Measurements from ENCODE around the gene CD8A. TPM values are rescaled to one million over a fixed set of nuclear protein-coding genes. Genes with fewer than 3 reads are reported as not detected.

CD8A gene
- total and polyA plus RNA-seq, 2 of the 8 experiments (the other 6 are each of a cell fraction or from before 2014, with no cell fraction given), result 0.14 to 0.39 TPM

DNA sequence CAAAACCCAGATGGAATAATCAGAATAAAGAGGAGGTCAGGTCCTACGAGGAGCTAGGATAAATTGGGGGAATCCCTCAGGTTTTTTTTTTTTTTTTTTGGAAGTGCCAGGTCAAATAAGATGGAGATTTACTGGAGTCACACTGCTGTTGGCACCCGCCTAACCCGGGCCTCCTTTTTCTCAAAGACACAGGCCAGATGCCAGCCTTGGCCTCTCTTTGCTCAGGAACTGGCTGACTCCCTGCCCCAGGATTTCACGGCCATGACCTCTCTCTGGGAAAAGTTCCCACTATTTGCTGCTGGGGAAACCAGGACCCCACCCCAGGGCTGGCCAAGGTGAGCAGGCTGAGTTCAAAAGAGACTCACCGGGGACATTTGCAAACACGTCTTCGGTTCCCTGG is 2.5 kb downstream of the CD8A start:
- H2BK5ac ChIP-seq (ENCODE audit: low read depth, low read length), result no peak overlapping the region
- no peak overlapping the region for H2BK12ac ChIP-seq (ENCODE audit: low read depth, low read length)
- peaks cover 0 to 9% (median 4%) of the 10 kb centered on the region in 4 experiments; a peak in 5 of 7 replicates for H3K4me1 ChIP-seq (replicated peaks in 1 of 4; ENCODE audit: control insufficient read depth in 3 of 4, insufficient read depth in 4 of 4, low read length in 3 of 4)
- H3K4me3 ChIP-seq (ENCODE audit: extremely low read depth in 1 of 4, insufficient read depth in 2 of 4, low read depth in 3 of 4, low read length in 4 of 4), result peak overlapping the region in 1 of 4 experiments; percentile 56; a peak in 1 of 8 replicates
- no peak for DNase-seq (ENCODE audit: low read depth in 1 of 2, low spot score in 2 of 2)
- 57% methylated on average over 5 of the region's 7 CpGs; no CpG with 5 or more reads in 1 of the 2 experiments for WGBS, 2 experiments (ENCODE audit: extremely low coverage in 1 of 2, insufficient coverage in 1 of 2, insufficient read length in 1 of 2, insufficient replicate concordance in 2 of 2, low coverage in 1 of 2, low lambda C conversion rate in 2 of 2, missing lambda C conversion rate in 1 of 2)
- H2AK5ac ChIP-seq (ENCODE audit: low read depth, low read length), result no peak overlapping the region
- H2BK120ac ChIP-seq (replicated peaks; ENCODE audit: low read depth, low read length), result no peak overlapping the region
- no peaks in the 10 kb centered on the region for H3K79me2 ChIP-seq (ENCODE audit: control insufficient read depth in 1 of 2, insufficient read depth in 2 of 2, low read length in 2 of 2)
- H3K4ac ChIP-seq (replicated peaks; ENCODE audit: insufficient read length, low read depth, low read length), result no peak overlapping the region
- H3K14ac ChIP-seq (ENCODE audit: insufficient read length), result no peak overlapping the region
- H3K79me1 ChIP-seq (ENCODE audit: low read depth, low read length), result no peaks in the 10 kb centered on the region
- TF ChIP-seq GABPA (IDR thresholded peaks at IDR 0.05; ENCODE audit: borderline replicate concordance, insufficient read depth, low read length) (no peak), SAP30 (IDR thresholded peaks at IDR 0.05; ENCODE audit: insufficient read depth, insufficient replicate concordance, low read length) (no peak)
- H3K9ac ChIP-seq (replicated peaks in 1 of 4; ENCODE audit: extremely low read depth in 1 of 4, low read depth in 3 of 4, low read length in 3 of 4), result no peak overlapping the region
- no peak overlapping the region for H4K91ac ChIP-seq (replicated peaks; ENCODE audit: insufficient read length, low read length)
- CTCF ChIA-PET (ENCODE audit: partially characterized antibody), result interaction anchor here (0.6 to 0.8 kb wide), 3 partner anchors 18 to 415 kb away, joined by 3 read pairs; no protein-coding TSS in a partner anchor
- no peak overlapping the region for H2BK20ac ChIP-seq (ENCODE audit: low read length)
- H3K27ac ChIP-seq (ENCODE audit: low read depth, low read length), result no peak overlapping the region
- no peak overlapping the region for H3K56ac ChIP-seq (replicated peaks; ENCODE audit: insufficient read length, low read depth, low read length)
- no peak overlapping the region for H3K18ac ChIP-seq (ENCODE audit: extremely low read depth, low read length)
- H4K8ac ChIP-seq (ENCODE audit: extremely low read depth, insufficient read depth, low read length), result no peak overlapping the region
- peaks cover 34 to 53% (median 49%) of the 10 kb centered on the region in 4 experiments for H3K27me3 ChIP-seq (replicated peaks in 1 of 4; ENCODE audit: control insufficient read depth in 3 of 4, extremely low read depth in 1 of 4, insufficient read depth in 3 of 4, low read length in 3 of 4)
- no peak overlapping the region for H3K23ac ChIP-seq (ENCODE audit: insufficient read length)
- H4K5ac ChIP-seq (ENCODE audit: insufficient read length, low read depth, low read length), result no peak overlapping the region
- H2AFZ ChIP-seq (ENCODE audit: low read length), result no peak overlapping the region
- H4K20me1 ChIP-seq (replicated peaks in 1 of 2; ENCODE audit: control insufficient read depth in 1 of 2, insufficient read depth in 2 of 2, low read length in 2 of 2), result peaks cover 0 to 10% of the 10 kb centered on the region in 2 experiments
- peaks cover 0 to 8% (median 0%) of the 10 kb centered on the region in 4 experiments; a peak in 1 of 8 replicates for H3K36me3 ChIP-seq (ENCODE audit: control insufficient read depth in 2 of 4, insufficient read depth in 4 of 4, low read length in 3 of 4)
- peak overlapping the region in 1 of 2 experiments; percentile 69; a peak in 1 of 4 replicates for H3K4me2 ChIP-seq (ENCODE audit: insufficient read depth in 1 of 2, low read depth in 2 of 2, low read length in 2 of 2)
- POLR2A ChIA-PET (ENCODE audit: partially characterized antibody), result no interaction called here
- no peak overlapping the region for H2BK15ac ChIP-seq (ENCODE audit: low read length)
- no peaks in the 10 kb centered on the region; a peak in 1 of 4 replicates for H3K9me3 ChIP-seq (ENCODE audit: insufficient read depth in 2 of 2, low read depth in 1 of 2, low read length in 1 of 2)
- H3K23me2 ChIP-seq (ENCODE audit: low read depth, low read length), result peaks cover 14% of the 10 kb centered on the region
- FAIRE-seq, result no peak
